Embryonic facial prominence (tissue), 1 donor: ENCODE results near the gene CCL27.

Experiments
- DNase-seq: peaks from one replicate; pipeline ENCODE4 v3.0.0-alpha.2; 2016; ENCODE audit errors: extremely low spot score

Gene CCL27

GRCh38 chr9:34627716-34628655 is 34.5 kb downstream of the CCL27 start:
- DNase-seq: no peak

- no peak for DNase-seq
These were observed 37.3 kb downstream of the CCL27 start for GRCh38 chr9:34625186-34625486.

GRCh38 chr9:34624475-34625185 is 37.8 kb downstream of the CCL27 start:
- DNase-seq: no peak

DNA sequence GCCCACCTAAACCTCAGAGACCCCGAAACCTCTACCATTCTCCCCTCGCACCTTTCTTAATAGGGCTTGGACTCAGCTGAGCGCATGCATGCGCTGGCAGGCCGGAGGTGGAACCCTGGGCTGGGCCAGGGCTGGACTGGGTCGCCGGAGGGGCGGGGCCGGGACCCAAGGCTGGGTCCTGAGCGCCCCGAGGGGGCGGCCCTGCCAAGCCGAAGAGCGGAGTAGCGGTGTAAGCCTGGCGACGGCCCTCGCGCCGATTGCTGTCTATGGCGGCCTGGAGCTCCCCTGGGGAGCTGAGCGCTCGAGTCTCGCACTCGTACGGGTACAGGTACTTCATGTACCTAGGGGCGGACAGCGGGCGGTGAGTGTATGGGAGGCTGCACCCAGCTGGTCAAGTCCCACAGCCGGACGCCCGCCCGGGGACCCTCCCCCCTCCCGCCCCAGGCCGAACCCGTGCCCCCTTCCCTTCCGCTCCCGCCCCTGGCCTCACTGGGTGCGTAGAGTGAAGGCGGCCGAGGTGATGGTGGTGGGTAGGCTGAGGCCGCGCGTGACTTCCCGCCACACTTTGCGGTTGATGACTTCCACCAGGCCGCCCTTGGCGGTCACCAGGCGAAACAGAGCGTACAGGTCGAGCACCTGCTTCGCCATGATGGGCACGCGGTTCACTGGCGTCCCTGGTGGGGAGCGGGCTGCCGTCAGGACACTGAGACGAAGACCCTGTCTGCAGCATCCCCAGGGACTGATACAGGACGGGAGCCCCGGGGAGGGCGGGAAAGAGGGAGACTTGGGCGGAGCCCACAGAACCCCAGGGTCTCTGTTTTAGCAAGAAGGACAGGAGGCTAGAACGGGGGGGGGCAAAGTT is 38.9 kb downstream of the CCL27 start:
- no peak for DNase-seq

DNA sequence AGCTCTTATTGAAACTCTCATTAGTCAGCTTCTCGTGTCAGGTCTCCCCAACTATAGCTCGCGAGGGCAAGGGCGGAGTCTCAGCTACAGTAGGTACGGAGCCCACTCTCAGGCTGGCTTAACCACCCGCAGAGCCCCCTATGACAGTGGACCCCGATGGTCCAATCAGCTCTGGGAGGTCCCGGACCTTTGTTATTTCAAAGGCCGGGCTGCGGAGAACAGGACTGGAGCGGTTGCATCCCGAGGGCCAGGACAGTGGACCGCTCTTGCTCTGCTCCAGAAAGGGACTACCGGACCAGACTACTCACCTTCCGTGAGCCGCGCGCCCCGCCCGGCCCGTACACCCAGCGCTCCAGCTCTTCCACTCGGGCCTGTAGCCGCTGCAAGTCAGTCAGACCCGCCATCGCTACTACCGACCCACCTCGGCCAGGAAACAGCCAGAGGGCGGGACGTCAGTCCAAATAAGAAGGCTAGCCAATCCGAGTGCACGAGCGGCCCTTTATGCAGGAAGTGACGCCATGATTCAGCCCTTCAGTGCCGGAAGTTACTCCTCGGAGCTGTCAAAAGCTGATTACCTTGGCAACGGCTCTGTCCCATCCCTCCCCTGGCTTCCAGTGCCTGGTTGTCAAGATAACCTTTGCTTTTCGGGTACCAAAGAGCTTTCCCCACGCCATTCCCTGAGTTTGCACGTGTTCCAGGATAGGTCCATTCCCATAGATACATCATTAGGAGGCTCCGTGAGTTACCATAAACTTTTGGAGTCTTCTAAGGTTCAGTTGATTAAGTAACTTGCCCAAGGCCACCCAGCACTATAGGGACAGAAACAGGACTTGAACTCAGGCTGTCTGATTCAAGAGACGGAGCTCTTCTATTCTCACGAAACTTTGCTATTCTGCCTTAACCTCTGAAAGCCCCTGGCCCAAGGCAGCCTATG is 42.1 kb downstream of the CCL27 start, which contains the start of gene DCTN3:
DCTN3 (minus strand) TSS at position 435 of the 934 bp plus-strand sequence; CDS start at position 404, 31 bp downstream.
- DNase-seq: peak; percentile 94

GRCh38 chr9:34615132-34615531 is 47.3 kb downstream of the CCL27 start:
- no peak for DNase-seq

DNA sequence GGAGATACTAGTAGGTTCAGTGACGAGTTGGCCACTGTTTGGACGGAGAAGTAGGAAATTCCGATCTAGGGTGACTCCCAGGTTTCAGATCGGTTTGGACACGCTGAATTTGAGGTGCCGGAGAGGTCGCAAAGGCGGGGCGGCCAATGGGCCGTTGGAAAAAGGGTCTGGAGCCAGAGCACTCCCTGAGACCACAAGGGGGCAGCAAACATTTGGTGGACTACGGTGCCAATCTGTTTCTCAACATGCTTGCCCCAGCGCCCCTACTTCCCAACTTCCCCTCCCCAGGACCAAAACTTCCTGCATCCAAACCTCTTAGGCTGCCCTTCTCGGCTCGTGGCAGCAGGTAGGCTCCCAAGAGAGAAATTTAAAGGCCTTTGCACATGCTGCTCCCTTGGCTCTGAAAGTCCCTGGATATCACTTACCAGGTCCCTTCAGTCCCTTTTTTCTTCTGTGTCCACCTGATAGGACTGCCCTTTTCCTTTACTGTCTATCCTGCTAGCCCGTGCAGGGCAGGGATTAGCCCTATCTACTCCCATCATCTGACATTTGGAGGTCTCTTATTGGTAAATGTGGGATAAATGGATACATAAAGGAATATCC is 49.6 kb downstream of the CCL27 start:
- DNase-seq: no peak
